Memory B cell (primary cell): Measurements from ENCODE around the gene UBASH3A.

ENCODE experiments used
- ATAC-seq: fragments of 150-1000 bp; cut with Tn5 transposase; 2 replicates; pipeline ENCODE4 v1.10.0; 2021; ENCODE audit warnings: low read depth, mild to moderate bottlenecking, moderate library complexity
- DNase-seq, 2 donors: peaks; one replicate each; pipeline ENCODE4 v3.0.0; 2022; ENCODE audit warnings: low spot score in 2 of 2
- H3K27ac Mint-ChIP-seq: one replicate; pipeline ENCODE4 v1.8.0; 2022; ENCODE audit warnings: mild to moderate bottlenecking, moderate library complexity, mixed read lengths
- H3K27me3 Mint-ChIP-seq: one replicate; pipeline ENCODE4 v1.8.0; 2022; ENCODE audit warnings: mixed read lengths
- H3K36me3 Mint-ChIP-seq: one replicate; pipeline ENCODE4 v1.8.0; 2022; ENCODE audit warnings: mild to moderate bottlenecking, mixed read lengths
- H3K4me1 Mint-ChIP-seq: one replicate; pipeline ENCODE4 v1.8.0; 2022; ENCODE audit warnings: mixed read lengths
- H3K4me3 Mint-ChIP-seq: one replicate; pipeline ENCODE4 v1.8.0; 2022; ENCODE audit warnings: mild to moderate bottlenecking, moderate library complexity, mixed read lengths
- H3K9me3 Mint-ChIP-seq: one replicate; pipeline ENCODE4 v1.8.0; 2022; ENCODE audit warnings: mixed read lengths

The UBASH3A gene

GRCh38 chr21:42440187-42440792, 36.6 kb downstream of the UBASH3A start:
- DNase-seq: no peak
- Mint-ChIP-seq H3K27ac (no peak overlapping the region), H3K4me3 (no peak overlapping the region), H3K27me3 (peaks cover 26% of the 10 kb centered on the region), H3K4me1 (peaks cover 10% of the 10 kb centered on the region), H3K9me3 (peaks cover 4% of the 10 kb centered on the region), H3K36me3 (no peaks in the 10 kb centered on the region)
- no peak for ATAC-seq

GRCh38 chr21:42441963-42442362, 38.3 kb downstream of the UBASH3A start:
- Mint-ChIP-seq H3K36me3 (no peaks in the 10 kb centered on the region), H3K9me3 (no peaks in the 10 kb centered on the region), H3K27ac (no peak overlapping the region), H3K27me3 (peaks cover 34% of the 10 kb centered on the region), H3K4me3 (no peak overlapping the region), H3K4me1 (peaks cover 14% of the 10 kb centered on the region)
- DNase-seq: no peak
- no peak for ATAC-seq

- peaks cover 31% of the 10 kb centered on the region for H3K27me3 Mint-ChIP-seq
- H3K4me1 Mint-ChIP-seq: peaks cover 14% of the 10 kb centered on the region
- no peak for ATAC-seq
- no peaks in the 10 kb centered on the region for H3K9me3 Mint-ChIP-seq
- no peak overlapping the region for H3K27ac Mint-ChIP-seq
- no peaks in the 10 kb centered on the region for H3K36me3 Mint-ChIP-seq
- no peak overlapping the region for H3K4me3 Mint-ChIP-seq
- DNase-seq: no peak
Observed at GRCh38 chr21:42443181-42443785, 39.6 kb downstream of the UBASH3A start.

- H3K4me1 Mint-ChIP-seq: peaks cover 11% of the 10 kb centered on the region
- DNase-seq: no peak
- H3K27me3 Mint-ChIP-seq: peaks cover 25% of the 10 kb centered on the region
Observed at GRCh38 chr21:42443876-42444744, 40.4 kb downstream of the UBASH3A start.

GRCh38 chr21:42444745-42445059, 41.0 kb downstream of the UBASH3A start:
- Mint-ChIP-seq H3K4me3 (no peak overlapping the region), H3K27me3 (peaks cover 19% of the 10 kb centered on the region), H3K4me1 (peaks cover 7% of the 10 kb centered on the region), H3K27ac (no peak overlapping the region), H3K9me3 (no peaks in the 10 kb centered on the region), H3K36me3 (no peaks in the 10 kb centered on the region)
- ATAC-seq (no peak), DNase-seq (no peak)

More at GRCh38 chr21:42443876-42444744, 40.4 kb downstream of the UBASH3A start:
- no peak for ATAC-seq
- Mint-ChIP-seq H3K9me3 (no peaks in the 10 kb centered on the region), H3K4me3 (no peak overlapping the region), H3K36me3 (no peaks in the 10 kb centered on the region), H3K27ac (no peak overlapping the region)

GRCh38 chr21:42445311-42445710, 41.6 kb downstream of the UBASH3A start:
- no peak overlapping the region for H3K27ac Mint-ChIP-seq
- H3K4me1 Mint-ChIP-seq: peaks cover 7% of the 10 kb centered on the region
- no peak overlapping the region for H3K4me3 Mint-ChIP-seq
- DNase-seq: no peak
- H3K27me3 Mint-ChIP-seq: peaks cover 15% of the 10 kb centered on the region
- no peak for ATAC-seq
- no peaks in the 10 kb centered on the region for H3K9me3 Mint-ChIP-seq
- H3K36me3 Mint-ChIP-seq: no peaks in the 10 kb centered on the region

- H3K4me3 Mint-ChIP-seq: no peak overlapping the region
- peaks cover 7% of the 10 kb centered on the region for H3K4me1 Mint-ChIP-seq
- H3K36me3 Mint-ChIP-seq: no peaks in the 10 kb centered on the region
Observed at GRCh38 chr21:42446531-42446930, 42.8 kb downstream of the UBASH3A start.

GRCh38 chr21:42447182-42447581, 43.5 kb downstream of the UBASH3A start:
- Mint-ChIP-seq H3K9me3 (no peaks in the 10 kb centered on the region), H3K4me3 (no peak overlapping the region), H3K4me1 (peaks cover 7% of the 10 kb centered on the region), H3K36me3 (no peaks in the 10 kb centered on the region), H3K27me3 (peaks cover 16% of the 10 kb centered on the region), H3K27ac (no peak overlapping the region)
- DNase-seq (no peak), ATAC-seq (no peak)

More at GRCh38 chr21:42446531-42446930, 42.8 kb downstream of the UBASH3A start:
- H3K27me3 Mint-ChIP-seq: peaks cover 17% of the 10 kb centered on the region
- H3K9me3 Mint-ChIP-seq: no peaks in the 10 kb centered on the region
- DNase-seq (no peak), ATAC-seq (no peak)
- H3K27ac Mint-ChIP-seq: no peak overlapping the region

GRCh38 chr21:42447732-42448131, 44.0 kb downstream of the UBASH3A start:
- Mint-ChIP-seq H3K4me1 (peaks cover 7% of the 10 kb centered on the region), H3K4me3 (no peak overlapping the region), H3K9me3 (no peaks in the 10 kb centered on the region), H3K36me3 (no peaks in the 10 kb centered on the region), H3K27ac (no peak overlapping the region), H3K27me3 (peaks cover 17% of the 10 kb centered on the region)
- DNase-seq (no peak), ATAC-seq (no peak)

- Mint-ChIP-seq H3K4me1 (peaks cover 10% of the 10 kb centered on the region), H3K27me3 (peaks cover 13% of the 10 kb centered on the region), H3K9me3 (no peaks in the 10 kb centered on the region), H3K27ac (no peak overlapping the region), H3K4me3 (no peak overlapping the region), H3K36me3 (no peaks in the 10 kb centered on the region)
- ATAC-seq: no peak
- DNase-seq: no peak
Observed at GRCh38 chr21:42448686-42449085, 45.0 kb downstream of the UBASH3A start.

- H3K36me3 Mint-ChIP-seq: no peaks in the 10 kb centered on the region
- no peaks in the 10 kb centered on the region for H3K9me3 Mint-ChIP-seq
- ATAC-seq (no peak), DNase-seq (no peak)
- H3K4me1 Mint-ChIP-seq: peaks cover 6% of the 10 kb centered on the region
- H3K27ac Mint-ChIP-seq: no peak overlapping the region
- peaks cover 4% of the 10 kb centered on the region for H3K27me3 Mint-ChIP-seq
- H3K4me3 Mint-ChIP-seq: no peak overlapping the region
Observed at GRCh38 chr21:42451941-42452340, 48.2 kb downstream of the UBASH3A start.

- no peaks in the 10 kb centered on the region for H3K9me3 Mint-ChIP-seq
- no peak overlapping the region for H3K27ac Mint-ChIP-seq
- H3K36me3 Mint-ChIP-seq: no peaks in the 10 kb centered on the region
- no peak for ATAC-seq
- DNase-seq: no peak
- peaks cover 4% of the 10 kb centered on the region for H3K27me3 Mint-ChIP-seq
- H3K4me3 Mint-ChIP-seq: no peak overlapping the region
- peaks cover 6% of the 10 kb centered on the region for H3K4me1 Mint-ChIP-seq
Observed at GRCh38 chr21:42452401-42453223, 48.9 kb downstream of the UBASH3A start.

GRCh38 chr21:42453224-42453985, 49.7 kb downstream of the UBASH3A start:
- Mint-ChIP-seq H3K27ac (no peak overlapping the region), H3K4me3 (no peak overlapping the region), H3K9me3 (no peaks in the 10 kb centered on the region)

More at GRCh38 chr21:42453224-42453985, 49.7 kb downstream of the UBASH3A start:
- ATAC-seq (no peak), DNase-seq (no peak)
- Mint-ChIP-seq H3K36me3 (no peaks in the 10 kb centered on the region), H3K4me1 (peaks cover 6% of the 10 kb centered on the region), H3K27me3 (peaks cover 4% of the 10 kb centered on the region)
